Mesenteric fat pad (tissue), 1 donor: ENCODE data around the gene DUOX2. TPM values are rescaled to one million over a fixed set of nuclear protein-coding genes. Genes with fewer than 3 reads are reported as not detected.
"Not testable (repeated sequence)": the region's sequence is repeated elsewhere in the genome, so short reads cannot be mapped to it uniquely, and the experiment has no call there.

ENCODE experiments used
- DNase-seq: peaks from one replicate; pipeline ENCODE4 v3.0.0-alpha.2; 2020; ENCODE audit warnings: low spot score
- total RNA-seq: library from RNA; stranded (reverse); fragmentation: NEBNext Ultra II Directional; extraction: Animal tissue kit (Norgen Biotek cat#: 25700); gene quantifications from one replicate; pipeline ENCODE4 v1.2.1, GENCODE V29; 2021
- donor health status: DM: yes; HTN: yes; CAD: no.

The DUOX2 gene
- total RNA-seq, 1 donor from 2014 or later = 0.80 TPM

- no peak for DNase-seq
Observed at GRCh38 chr15:45139770-45140169, 25.8 kb upstream of the DUOX2 start.

- DNase-seq = no peak
Observed at GRCh38 chr15:45138814-45139765, 25.1 kb upstream of the DUOX2 start.

GRCh38 chr15:45137703-45138102, 23.7 kb upstream of the DUOX2 start:
- DNase-seq = no peak

GRCh38 chr15:45136378-45136764, 22.4 kb upstream of the DUOX2 start:
- no peak for DNase-seq

- not testable (repeated sequence) for DNase-seq
Observed at GRCh38 chr15:45135705-45136377, 21.9 kb upstream of the DUOX2 start.

GRCh38 chr15:45134682-45135604, 21.0 kb upstream of the DUOX2 start:
- DNase-seq = no peak

- DNase-seq = no peak
Observed at GRCh38 chr15:45134046-45134445, 20.1 kb upstream of the DUOX2 start.

GRCh38 chr15:45133561-45133920, 19.6 kb upstream of the DUOX2 start:
- no peak for DNase-seq

GRCh38 chr15:45132844-45133560, 19.0 kb upstream of the DUOX2 start:
- no peak for DNase-seq

GRCh38 chr15:45131510-45131909, 17.5 kb upstream of the DUOX2 start:
- no peak for DNase-seq

GRCh38 chr15:45130291-45131000, 16.5 kb upstream of the DUOX2 start:
- no peak for DNase-seq

GRCh38 chr15:45129651-45130129, 15.7 kb upstream of the DUOX2 start, which contains the start of the genes DUOX1 and DUOXA1:
Gene DUOX1, plus strand, starts transcription at chr15:45129994. Its CDS starts 1,973 bp downstream, at chr15:45131967.
Gene DUOXA1, minus strand, starts transcription at chr15:45129879. Its CDS starts 6,865 bp downstream, at chr15:45123014.
- no peak for DNase-seq

GRCh38 chr15:45128971-45129639, 15.1 kb upstream of the DUOX2 start:
- no peak for DNase-seq

- no peak for DNase-seq
Observed at GRCh38 chr15:45126535-45127158, 12.7 kb upstream of the DUOX2 start.

GRCh38 chr15:45123397-45123796, 9.4 kb upstream of the DUOX2 start:
- DNase-seq = no peak

GRCh38 chr15:45122719-45123118, 8.7 kb upstream of the DUOX2 start:
- no peak for DNase-seq

GRCh38 chr15:45121706-45122417, 7.9 kb upstream of the DUOX2 start:
- no peak for DNase-seq

GRCh38 chr15:45121020-45121419, 7.0 kb upstream of the DUOX2 start:
- no peak for DNase-seq
